Colon (tissue), 2 donors: ENCODE results near the gene BANF2.

ENCODE experiments used
- FAIRE-seq: peaks from 2 replicates; lab custom pipeline; 2012; peaks lifted over from hg19 to GRCh38; lab: Jason Lieb, UNC
- donor health status: control.
- donor health status: control.

Gene BANF2

GRCh38 chr20:17664025-17664633, 35.6 kb upstream of the BANF2 start:
- FAIRE-seq: no peak

- FAIRE-seq: no peak
Observed at GRCh38 chr20:17665756-17666155, 34.0 kb upstream of the BANF2 start.

DNA sequence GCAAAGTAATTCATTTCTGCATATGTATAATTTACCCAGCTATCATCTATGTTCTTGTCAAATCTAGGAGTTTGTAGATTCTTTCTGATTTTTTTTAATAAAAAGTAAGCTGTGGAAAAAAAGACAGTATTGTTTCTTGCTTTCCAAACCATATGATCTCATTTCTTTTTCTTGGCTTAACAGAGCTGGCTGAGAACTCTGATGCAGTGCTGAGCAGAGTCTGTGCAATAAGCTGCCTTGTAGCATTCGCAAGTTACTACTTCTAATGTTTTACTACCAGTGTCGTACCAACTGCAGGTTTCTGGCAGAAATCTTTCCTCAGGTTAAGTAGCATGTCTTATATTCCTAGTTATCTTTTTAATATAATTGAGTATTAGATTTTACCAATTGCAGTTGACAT, 33.3 kb upstream of the BANF2 start:
- no peak for FAIRE-seq

GRCh38 chr20:17667445-17667844, 32.3 kb upstream of the BANF2 start:
- FAIRE-seq: no peak

DNA sequence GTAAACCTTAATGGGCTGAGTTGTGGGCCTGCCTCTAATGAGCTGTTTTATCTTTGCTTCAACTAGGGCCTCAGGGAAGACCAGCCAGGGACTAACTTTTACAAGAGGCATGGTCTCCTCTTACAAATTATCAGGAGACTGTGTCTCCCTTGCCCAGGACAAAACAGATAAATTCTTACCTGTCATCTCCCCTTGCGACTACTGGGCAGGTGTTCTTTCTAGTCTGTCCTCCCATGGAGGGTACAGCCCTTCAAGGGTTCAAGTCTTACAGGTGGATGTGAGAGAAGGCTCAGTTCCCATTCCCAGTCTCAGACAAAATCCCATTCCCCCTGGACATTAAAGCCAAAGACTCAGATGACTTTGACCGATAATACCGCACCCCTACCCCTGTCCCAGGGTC, 31.3 kb upstream of the BANF2 start:
- FAIRE-seq: no peak

GRCh38 chr20:17669306-17669931, 30.3 kb upstream of the BANF2 start:
- no peak for FAIRE-seq

GRCh38 chr20:17671011-17671410, 28.8 kb upstream of the BANF2 start:
- no peak for FAIRE-seq

DNA sequence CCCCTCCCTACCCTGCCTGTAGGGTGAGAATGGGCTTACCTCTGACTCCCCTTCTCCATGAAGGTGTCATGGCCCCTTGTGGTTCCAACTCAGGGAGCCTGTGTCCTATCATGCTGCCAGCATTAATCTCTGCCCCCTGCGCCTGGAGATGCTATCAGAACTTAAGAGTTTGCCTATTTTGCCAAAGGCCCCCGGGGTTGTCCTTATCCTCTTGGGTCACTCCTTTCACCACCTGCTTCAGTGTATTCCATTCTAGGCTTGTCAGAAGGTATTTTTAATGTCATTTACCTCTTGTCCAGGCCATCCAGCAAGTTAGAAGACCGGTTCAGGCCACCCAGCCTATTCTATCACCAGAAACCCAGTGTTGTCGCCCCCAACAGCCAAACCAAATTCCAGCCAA, 28.2 kb upstream of the BANF2 start:
- FAIRE-seq: no peak

- FAIRE-seq: no peak
Observed at GRCh38 chr20:17673084-17673483, 26.7 kb upstream of the BANF2 start.

DNA sequence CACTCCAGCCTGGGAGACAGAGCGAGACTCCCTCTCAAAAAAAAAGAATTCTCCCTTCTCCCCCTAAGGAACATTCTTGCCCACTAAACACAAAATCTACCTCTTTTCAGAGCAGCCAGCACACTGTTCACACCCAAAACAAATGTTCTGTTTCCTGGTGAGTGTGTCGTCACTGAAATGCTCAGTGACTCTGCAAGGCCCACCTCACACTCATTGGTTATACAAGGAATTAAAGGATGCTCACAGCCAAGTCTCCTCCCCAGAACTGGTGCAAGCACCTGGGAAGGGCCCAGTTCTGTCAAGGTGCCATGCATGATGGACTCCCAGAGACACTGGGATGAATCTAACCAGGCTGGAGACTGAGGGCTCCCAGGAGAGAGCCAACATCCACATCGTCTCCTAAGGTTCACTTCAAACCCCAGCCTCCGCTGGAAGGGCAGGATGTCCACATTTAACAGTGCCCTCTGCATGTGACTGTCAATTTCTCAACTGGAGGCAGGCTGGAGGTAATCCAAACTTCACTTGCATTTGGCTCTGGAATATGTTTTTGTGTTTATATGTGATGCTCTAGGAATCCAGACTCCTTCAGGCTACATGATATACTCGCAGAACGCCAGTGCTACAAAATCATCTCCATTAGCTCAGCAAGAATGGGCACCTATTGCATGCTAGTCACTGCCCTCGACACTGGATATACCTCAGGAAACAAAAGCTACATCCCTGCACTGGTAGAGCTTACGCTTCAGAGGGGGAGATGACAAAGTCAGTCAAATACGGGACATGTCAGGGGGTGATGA, 24.8 kb upstream of the BANF2 start:
- no peak for FAIRE-seq

GRCh38 chr20:17675519-17676377, 24.0 kb upstream of the BANF2 start:
- no peak for FAIRE-seq

DNA sequence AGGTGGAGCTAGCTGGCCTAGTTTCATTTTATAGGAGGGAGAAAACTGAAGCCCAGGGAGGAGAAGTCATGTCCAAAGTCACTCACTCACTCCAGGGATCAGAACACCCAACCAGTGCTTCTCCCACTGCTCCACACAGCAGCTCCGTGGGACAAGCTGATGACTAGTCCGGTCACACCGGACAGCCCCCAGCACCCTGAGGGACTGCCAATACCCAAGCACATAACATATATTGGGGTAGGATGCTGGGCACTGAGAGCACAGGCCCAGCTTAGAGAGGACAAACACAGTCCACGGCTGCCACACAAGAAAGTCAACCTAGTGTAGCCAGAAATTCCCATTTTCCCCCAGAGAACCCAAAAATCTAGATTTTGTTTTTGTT, 23.4 kb upstream of the BANF2 start:
- no peak for FAIRE-seq

DNA sequence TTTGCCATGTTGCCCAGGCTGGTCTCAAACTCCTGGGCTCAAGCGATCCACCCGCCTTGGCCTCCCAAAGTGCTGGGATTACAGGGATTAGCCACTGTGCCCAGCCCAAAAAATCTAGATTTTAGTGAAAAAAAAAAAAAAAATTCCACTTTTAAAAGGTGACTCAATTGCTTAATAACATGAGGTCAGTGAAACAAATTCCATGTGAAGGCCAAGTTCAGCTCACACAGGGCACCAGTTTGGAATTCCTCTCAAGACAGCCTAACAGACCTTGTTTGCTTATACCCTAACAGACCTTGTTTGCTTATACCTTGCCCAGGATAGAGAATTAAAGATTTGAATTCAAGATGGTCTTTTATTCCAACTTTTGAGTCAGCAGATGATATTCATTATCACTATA, 22.8 kb upstream of the BANF2 start:
- FAIRE-seq: no peak

DNA sequence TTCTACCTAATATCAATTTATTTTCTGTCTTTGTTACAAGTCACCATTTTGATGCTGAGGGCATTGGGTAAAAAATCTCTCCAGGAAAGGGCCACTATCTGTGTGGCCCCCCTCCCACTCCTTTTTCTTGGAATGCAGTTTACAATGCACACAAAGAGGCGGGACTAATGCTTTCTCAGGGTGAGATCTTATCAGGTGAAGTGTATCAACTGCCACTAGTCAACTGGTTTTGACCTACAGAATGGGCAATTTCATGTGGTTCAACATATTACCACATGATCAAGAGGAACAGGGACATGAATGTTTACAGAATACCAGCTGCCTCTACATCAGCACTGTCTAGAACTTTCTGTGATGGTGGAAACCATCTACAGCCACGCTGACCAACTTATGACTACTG, 21.5 kb upstream of the BANF2 start:
- no peak for FAIRE-seq

DNA sequence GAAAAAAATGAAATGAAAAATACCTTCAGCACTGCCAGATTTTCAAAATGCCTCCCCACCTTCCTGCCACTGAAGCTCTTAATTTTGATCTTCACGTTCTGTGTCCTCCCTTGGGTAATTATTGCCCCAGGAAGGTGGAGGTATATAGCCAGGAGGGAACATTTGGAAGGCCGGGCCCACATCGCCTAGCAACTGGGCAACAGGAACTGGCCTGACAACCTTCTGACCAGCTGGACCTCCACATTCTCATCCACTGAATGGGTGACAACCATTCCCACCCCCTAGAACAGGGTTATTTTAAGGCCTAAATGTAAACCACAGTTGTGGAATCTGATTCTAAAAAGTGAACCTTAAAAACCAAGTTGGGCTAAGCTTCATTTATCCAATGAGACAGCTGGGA, 20.9 kb upstream of the BANF2 start:
- FAIRE-seq: no peak

GRCh38 chr20:17679941-17680835, 19.6 kb upstream of the BANF2 start:
- no peak for FAIRE-seq

DNA sequence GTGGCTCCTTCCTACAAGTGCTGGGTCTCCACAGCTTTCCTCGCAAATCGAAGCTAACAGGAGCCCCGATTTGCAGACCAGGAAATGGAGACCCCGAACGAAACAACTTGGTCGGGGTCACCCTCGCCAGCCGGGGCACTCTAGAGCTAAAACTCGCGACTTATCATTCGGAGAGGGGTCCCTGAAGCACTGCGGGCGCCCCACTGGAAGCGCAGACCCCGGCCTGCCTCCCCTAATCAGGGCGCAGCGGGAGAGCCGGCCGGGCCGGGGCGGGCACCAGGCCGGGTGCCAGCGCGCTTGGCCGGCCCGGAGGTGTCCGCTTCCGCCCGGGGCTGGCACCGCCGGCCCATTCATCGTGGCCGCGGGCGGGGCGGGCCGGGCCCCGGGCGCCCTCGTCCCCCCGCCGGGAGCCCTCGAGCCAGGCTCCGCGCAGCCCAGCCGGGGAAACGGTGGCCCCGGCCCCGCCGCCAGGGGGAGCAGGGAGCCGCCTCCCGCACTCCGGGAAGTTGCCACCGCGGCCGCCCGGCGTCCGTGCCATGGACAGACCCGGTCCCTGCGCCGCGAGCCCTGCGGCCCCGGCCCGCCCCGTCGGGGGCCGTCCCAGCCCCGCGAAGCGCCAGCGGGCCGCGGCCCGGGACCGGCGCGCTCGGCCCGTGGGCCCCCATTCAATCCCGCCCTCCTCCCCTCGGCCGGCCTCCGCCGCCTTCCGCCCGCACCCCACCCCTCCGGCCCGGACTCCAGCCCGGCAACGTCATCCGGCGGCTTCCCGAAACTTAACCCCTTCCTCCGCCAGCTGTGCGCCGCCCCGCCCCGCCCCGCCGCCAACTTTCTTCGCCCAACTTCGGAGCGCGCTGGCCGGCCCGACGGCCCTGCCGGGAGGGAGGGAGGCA, 18.7 kb upstream of the BANF2 start:
- no peak for FAIRE-seq

DNA sequence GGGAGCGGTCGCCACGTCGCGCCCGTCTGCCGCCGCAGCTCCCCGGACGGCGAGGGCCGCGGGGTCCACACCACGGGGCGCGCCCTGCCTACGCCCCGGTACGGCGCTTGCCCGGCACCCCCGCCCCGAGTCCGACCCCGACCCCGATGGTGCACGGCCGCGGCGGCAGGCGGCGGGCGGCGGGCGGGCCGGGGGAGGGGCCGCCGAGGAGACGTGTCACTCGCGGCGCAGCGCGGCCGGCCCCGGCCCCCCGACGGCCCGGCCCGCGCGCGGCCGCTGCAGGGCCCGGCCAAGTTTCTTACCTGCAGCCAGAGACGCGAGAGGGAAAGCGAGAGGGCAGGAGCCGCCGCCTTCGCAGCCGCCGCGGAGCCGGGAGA, 18.1 kb upstream of the BANF2 start:
- no peak for FAIRE-seq

DNA sequence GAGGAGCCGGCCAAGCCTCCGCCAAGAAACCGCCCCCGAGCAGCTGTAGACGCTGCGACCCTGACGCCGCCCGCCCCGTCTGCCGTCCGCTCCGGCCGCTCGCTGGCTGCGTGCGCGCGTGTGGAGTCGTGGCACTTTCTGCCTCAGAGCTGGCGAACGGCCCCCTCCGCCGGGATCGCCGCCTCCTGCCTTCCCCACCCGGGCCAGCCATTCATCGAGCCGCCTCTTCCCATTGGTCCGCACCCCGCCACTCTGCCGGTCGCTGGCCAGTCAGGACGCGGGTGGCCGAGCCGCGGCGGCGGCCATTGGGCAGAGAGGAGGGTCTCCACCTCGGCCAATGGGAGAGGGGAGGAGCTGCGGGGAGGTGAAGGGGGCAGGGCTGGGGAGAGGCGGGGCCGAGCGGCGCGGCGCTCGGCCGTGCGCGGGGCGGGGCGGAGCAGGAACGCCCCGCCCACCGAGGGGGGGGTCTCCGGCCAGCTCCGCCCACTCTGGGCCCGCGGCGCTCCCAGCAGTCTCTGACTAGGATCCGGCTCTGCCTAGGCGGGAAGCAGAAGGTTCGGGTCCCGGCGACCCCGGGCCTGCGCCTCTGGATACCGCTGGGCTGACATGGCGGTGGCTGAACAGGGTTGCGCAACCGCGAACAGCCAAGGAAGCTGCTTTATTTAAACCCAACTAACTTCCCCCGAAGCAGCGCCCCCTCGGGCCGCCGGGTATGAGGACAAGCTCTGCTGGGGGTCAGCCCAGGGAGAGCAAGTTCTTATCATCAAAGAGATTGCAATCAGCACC, 17.5 kb upstream of the BANF2 start, which contains the start of gene RRBP1:
Gene RRBP1 (minus strand): TSS at position 140 of the 786 bp plus-strand sequence. CDS start 21,735 bp downstream, outside the sequence.
- FAIRE-seq: no peak

- no peak for FAIRE-seq
Observed at GRCh38 chr20:17682889-17683198, 16.9 kb upstream of the BANF2 start.
